RWPE2 (cell line): ENCODE data around the gene ARHGEF2.

Experiments used
- ATAC-seq: fragments of 200-7000 bp; cut with Tn5 transposase; 3 replicates; pipeline ENCODE4 v1.9.1; 2021; ENCODE audit warnings: low read depth
- DNase-seq: peaks from one replicate; pipeline ENCODE4 v3.0.0-alpha.2; 2020; ENCODE audit warnings: low spot score
- H3K27ac ChIP-seq: fragments of 450-650 bp; 2 replicates; pipeline ENCODE4 v1.5.1; 2017; ENCODE audit warnings: mild to moderate bottlenecking; ENCODE audit not compliant: poor library complexity, severe bottlenecking
- H3K27me3 ChIP-seq: fragments of 250-450 bp; sonication (Bioruptor Pico); 2 replicates; pipeline ENCODE4 v1.5.1; 2021; ENCODE audit warnings: mild to moderate bottlenecking, moderate library complexity; ENCODE audit not compliant: insufficient read depth, poor library complexity, severe bottlenecking
- H3K36me3 ChIP-seq: fragments of 250-450 bp; sonication (Bioruptor Pico); 2 replicates; pipeline ENCODE4 v1.5.1; 2020; ENCODE audit warnings: low read depth, mild to moderate bottlenecking, moderate library complexity
- H3K4me1 ChIP-seq: fragments of 250-450 bp; sonication (Bioruptor Pico); 2 replicates; pipeline ENCODE4 v1.5.1; 2021; ENCODE audit warnings: mild to moderate bottlenecking, moderate library complexity; ENCODE audit not compliant: insufficient read depth, poor library complexity, severe bottlenecking
- H3K4me3 ChIP-seq: fragments of 250-450 bp; sonication (Bioruptor Pico); 2 replicates; pipeline ENCODE4 v1.5.1; 2021; ENCODE audit warnings: mild to moderate bottlenecking, moderate library complexity; ENCODE audit not compliant: severe bottlenecking
- H3K9me3 ChIP-seq: fragments of 250-450 bp; sonication (Bioruptor Pico); 2 replicates; pipeline ENCODE4 v1.5.1; 2021; ENCODE audit warnings: mild to moderate bottlenecking, moderate library complexity; ENCODE audit not compliant: severe bottlenecking
- CTCF ChIP-seq: fragments of 450-650 bp; IDR thresholded peaks from one replicate; pipeline ENCODE4 v1.5.1; 2017; ENCODE audit warnings: mild to moderate bottlenecking, moderate library complexity; ENCODE audit not compliant: poor library complexity, severe bottlenecking

The ARHGEF2 gene

GRCh38 chr1:155944444-155944799, 33.9 kb downstream of the ARHGEF2 start:
- ATAC-seq = no peak
- H3K9me3 ChIP-seq = no peaks in the 10 kb centered on the region
- H3K27me3 ChIP-seq = no peaks in the 10 kb centered on the region
- peaks cover 37% of the 10 kb centered on the region for H3K36me3 ChIP-seq
- no peak overlapping the region for H3K27ac ChIP-seq
- no peak overlapping the region for H3K4me3 ChIP-seq
- no peak for DNase-seq
- H3K4me1 ChIP-seq = peaks cover 39% of the 10 kb centered on the region
- no peak for TF ChIP-seq CTCF

- no peak for TF ChIP-seq CTCF
- DNase-seq (no peak), ATAC-seq (peak; percentile 3; the same call in 2 of the 3 replicates)
- Histone ChIP-seq H3K27ac (peak overlapping the region; percentile 88), H3K9me3 (no peaks in the 10 kb centered on the region), H3K4me1 (peaks cover 39% of the 10 kb centered on the region), H3K36me3 (peaks cover 19% of the 10 kb centered on the region), H3K27me3 (no peaks in the 10 kb centered on the region), H3K4me3 (no peak overlapping the region)
Observed at GRCh38 chr1:155942578-155943141, 35.7 kb downstream of the ARHGEF2 start.

- no peaks in the 10 kb centered on the region for H3K9me3 ChIP-seq
- H3K27ac ChIP-seq = peak overlapping the region; percentile 88
- peaks cover 39% of the 10 kb centered on the region for H3K4me1 ChIP-seq
- DNase-seq (no peak), ATAC-seq (no peak)
- no peak overlapping the region for H3K4me3 ChIP-seq
- no peaks in the 10 kb centered on the region for H3K27me3 ChIP-seq
- TF ChIP-seq CTCF = no peak
- H3K36me3 ChIP-seq = peaks cover 13% of the 10 kb centered on the region
Observed at GRCh38 chr1:155941845-155942531, 36.4 kb downstream of the ARHGEF2 start.

GRCh38 chr1:155940993-155941844, 37.1 kb downstream of the ARHGEF2 start, which contains the start of gene RXFP4:
RXFP4 (plus strand) TSS chr1:155941638; CDS start chr1:155941710, 72 bp downstream.
- peak; percentile 60 for ATAC-seq
- Histone ChIP-seq H3K4me1 (peaks cover 39% of the 10 kb centered on the region), H3K36me3 (peaks cover 5% of the 10 kb centered on the region), H3K4me3 (no peak within 1 kb of the TSS), H3K27me3 (no peaks in the 10 kb centered on the region), H3K27ac (peak within 1 kb of the TSS; percentile 88), H3K9me3 (no peaks in the 10 kb centered on the region)
- TF ChIP-seq CTCF = no peak
- DNase-seq = peak; percentile 77
